ENCODE data around the gene ZMYND10.

Gene ZMYND10

GRCh38 chr3:50345586-50346234, at the start of gene ZMYND10:
Gene ZMYND10, minus strand, starts transcription at chr3:50345732. Its CDS starts 153 bp downstream, at chr3:50345579.
- peak; percentile 51 to 78 for DNase-seq (ENCODE audit: low read depth in 2 of 2)

- DNase-seq (ENCODE audit: low read depth in 2 of 2), result no peak
These were observed 47.5 kb upstream of the ZMYND10 start for GRCh38 chr3:50393061-50393460.

- no peak for DNase-seq (ENCODE audit: low read depth in 2 of 2)
These were observed 46.7 kb upstream of the ZMYND10 start for GRCh38 chr3:50392101-50392715.

GRCh38 chr3:50390508-50391224, 45.1 kb upstream of the ZMYND10 start:
- DNase-seq (ENCODE audit: low read depth in 2 of 2), result no peak

- DNase-seq (ENCODE audit: low read depth in 2 of 2), result no peak
These were observed 43.9 kb upstream of the ZMYND10 start for GRCh38 chr3:50389414-50389767.

GRCh38 chr3:50388720-50389413, 43.3 kb upstream of the ZMYND10 start:
- DNase-seq (ENCODE audit: low read depth in 2 of 2), result no peak

- no peak for DNase-seq (ENCODE audit: low read depth in 2 of 2)
These were observed 42.6 kb upstream of the ZMYND10 start for GRCh38 chr3:50388016-50388719.

GRCh38 chr3:50385754-50386153, 40.2 kb upstream of the ZMYND10 start:
- DNase-seq (ENCODE audit: low read depth in 2 of 2), result no peak

GRCh38 chr3:50383750-50384149, 38.2 kb upstream of the ZMYND10 start:
- no peak for DNase-seq (ENCODE audit: low read depth in 2 of 2)

- no peak for DNase-seq (ENCODE audit: low read depth in 2 of 2)
These were observed 37.2 kb upstream of the ZMYND10 start for GRCh38 chr3:50382722-50383121.

GRCh38 chr3:50381383-50381782, 35.9 kb upstream of the ZMYND10 start:
- no peak for DNase-seq (ENCODE audit: low read depth in 2 of 2)

GRCh38 chr3:50380405-50381085, 35.0 kb upstream of the ZMYND10 start:
- no peak for DNase-seq (ENCODE audit: low read depth in 2 of 2)

- DNase-seq (ENCODE audit: low read depth in 2 of 2), result no peak
These were observed 33.2 kb upstream of the ZMYND10 start for GRCh38 chr3:50378757-50379156.

GRCh38 chr3:50378024-50378423, 32.5 kb upstream of the ZMYND10 start:
- DNase-seq (ENCODE audit: low read depth in 2 of 2), result no peak

GRCh38 chr3:50375258-50375931, 29.9 kb upstream of the ZMYND10 start:
- no peak for DNase-seq (ENCODE audit: low read depth in 2 of 2)

- DNase-seq (ENCODE audit: low read depth in 2 of 2), result no peak
These were observed 29.1 kb upstream of the ZMYND10 start for GRCh38 chr3:50374363-50375257.

- no peak for DNase-seq (ENCODE audit: low read depth in 2 of 2)
These were observed 27.9 kb upstream of the ZMYND10 start for GRCh38 chr3:50373146-50374051.

GRCh38 chr3:50372349-50372748, 26.8 kb upstream of the ZMYND10 start:
- no peak for DNase-seq (ENCODE audit: low read depth in 2 of 2)

Data from stimulated activated CD4-positive, alpha-beta T cell treated with anti-CD3 and anti-CD28 coated beads, Interleukin-12 subunit alpha, Interleukin-12 subunit beta, amount 100 ng/mL, for 24 hours (primary cell).